Stimulated activated CD4-positive, alpha-beta T cell treated with anti-CD3 and anti-CD28 coated beads, TNF-alpha, amount 100 ng/mL, for 24 hours (primary cell): ENCODE measurements around the gene STK32C.
"Not testable (repeated sequence)": the region's sequence is repeated elsewhere in the genome, so short reads cannot be mapped to it uniquely, and the experiment has no call there.

Experiments
- DNase-seq, 3 experiments: peaks; one replicate each; pipeline ENCODE4 v3.0.0-alpha.2; 2020; ENCODE audit warnings: low read depth in 3 of 3

Gene STK32C

GRCh38 chr10:132302421-132303310 is 5.1 kb downstream of the STK32C start:
- no peak for DNase-seq

GRCh38 chr10:132301371-132302330 is 6.1 kb downstream of the STK32C start:
- no peak for DNase-seq

GRCh38 chr10:132300582-132300981 is 7.2 kb downstream of the STK32C start:
- no peak for DNase-seq

- no peak for DNase-seq
Measured at GRCh38 chr10:132299371-132300336, 8.1 kb downstream of the STK32C start.

GRCh38 chr10:132298038-132298881 is 9.5 kb downstream of the STK32C start:
- DNase-seq = no peak

- no peak for DNase-seq
Measured at GRCh38 chr10:132297526-132297925, 10.2 kb downstream of the STK32C start.

- DNase-seq = no peak
Measured at GRCh38 chr10:132296666-132297443, 10.9 kb downstream of the STK32C start.

- not testable (repeated sequence) for DNase-seq
Measured at GRCh38 chr10:132295481-132295880, 12.3 kb downstream of the STK32C start.

- DNase-seq = no peak
Measured at GRCh38 chr10:132294561-132295318, 13.0 kb downstream of the STK32C start.

- no peak for DNase-seq
Measured at GRCh38 chr10:132293813-132294520, 13.8 kb downstream of the STK32C start.

GRCh38 chr10:132293201-132293812 is 14.4 kb downstream of the STK32C start:
- no peak for DNase-seq

- DNase-seq = no peak
Measured at GRCh38 chr10:132292287-132293200, 15.2 kb downstream of the STK32C start.

GRCh38 chr10:132291826-132292225 is 15.9 kb downstream of the STK32C start:
- DNase-seq = no peak

- DNase-seq = no peak
Measured at GRCh38 chr10:132290631-132291030, 17.1 kb downstream of the STK32C start.

GRCh38 chr10:132289439-132289838 is 18.3 kb downstream of the STK32C start:
- DNase-seq = no peak

GRCh38 chr10:132283604-132284382 is 24.0 kb downstream of the STK32C start:
- DNase-seq = no peak
